ENCODE data around the gene EGLN2.
"Not testable (repeated sequence)": the region's sequence is repeated elsewhere in the genome, so short reads cannot be mapped to it uniquely, and the experiment has no call there.

The EGLN2 gene

DNA sequence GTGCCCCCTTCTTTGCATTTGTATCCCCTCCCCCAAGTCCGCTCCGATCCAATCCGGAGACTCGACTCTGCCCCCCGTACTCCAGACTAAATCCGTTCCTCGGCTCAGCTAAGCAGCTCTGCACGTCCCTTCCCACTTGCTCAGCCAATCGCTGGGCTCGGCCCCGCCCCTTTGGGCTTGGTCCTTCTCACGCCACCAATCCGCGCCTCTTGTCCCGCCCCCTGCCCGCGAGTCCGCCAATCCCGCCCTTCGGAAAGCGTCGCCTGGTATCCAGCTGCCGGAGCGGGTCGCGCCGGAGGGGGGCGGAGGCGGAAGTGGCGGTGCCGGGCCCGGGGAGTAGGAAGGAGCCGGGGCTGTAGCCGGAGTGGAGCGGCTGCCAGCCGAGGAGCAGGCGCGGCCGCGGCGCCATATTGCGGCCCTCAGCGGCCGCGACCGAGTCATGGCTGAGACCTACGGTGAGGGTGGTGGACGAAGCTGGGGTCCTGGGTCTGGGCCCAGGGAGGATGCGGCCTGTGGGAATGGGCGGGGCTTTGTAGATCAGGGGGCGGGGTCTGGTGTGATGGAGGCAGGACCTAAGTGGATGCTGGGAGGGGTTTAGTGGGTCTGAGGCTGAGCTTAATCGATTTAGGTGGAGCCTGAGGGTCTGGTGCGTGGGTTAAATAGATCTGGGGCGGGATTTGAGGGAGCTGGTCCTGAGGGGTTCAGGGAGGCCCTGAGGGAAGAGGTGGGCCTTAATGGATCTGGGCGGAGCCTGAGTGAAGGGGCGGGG, 20.9 kb upstream of the EGLN2 start, which contains the start of gene RAB4B:
TSS of gene RAB4B (plus strand) at position 311 of the 769 bp plus-strand sequence. CDS start at position 440, 129 bp downstream.
- DNase-seq (ENCODE audit: low spot score): peak; percentile 94
- no peak for TF ChIP-seq CTCF (IDR thresholded peaks at IDR 0.05; ENCODE audit: extremely low read depth, missing control alignments)

DNA sequence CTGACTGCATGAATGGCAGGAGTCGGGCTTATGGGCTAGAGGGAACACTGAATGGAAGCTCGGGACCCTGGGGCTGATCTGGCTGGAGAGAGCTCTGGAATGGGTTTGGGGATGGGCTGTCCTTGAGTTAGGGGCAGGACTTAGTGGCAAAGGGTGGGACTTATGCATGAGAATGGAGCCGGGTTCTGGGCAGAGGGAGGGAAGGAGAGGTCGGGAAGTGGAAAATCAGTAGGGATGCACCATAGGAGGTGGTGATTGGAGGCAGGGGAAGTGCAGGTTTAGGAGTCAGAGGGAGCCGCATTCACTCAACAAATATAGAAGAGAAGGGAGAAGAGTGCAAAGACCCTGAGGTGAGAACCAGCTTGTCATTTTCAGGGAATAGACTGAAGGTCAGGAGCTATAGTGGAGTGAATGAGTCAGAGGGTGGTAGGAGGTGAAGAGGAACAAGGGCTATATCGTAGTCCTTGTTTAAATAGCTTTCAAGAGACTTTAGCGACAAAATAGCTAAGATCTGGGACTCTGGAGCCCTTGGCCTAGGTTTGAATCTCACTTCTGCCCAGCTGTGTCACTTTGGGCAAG, 20.2 kb upstream of the EGLN2 start:
- no peak for DNase-seq (ENCODE audit: low spot score)
- TF ChIP-seq CTCF (IDR thresholded peaks at IDR 0.05; ENCODE audit: extremely low read depth, missing control alignments): no peak

DNA sequence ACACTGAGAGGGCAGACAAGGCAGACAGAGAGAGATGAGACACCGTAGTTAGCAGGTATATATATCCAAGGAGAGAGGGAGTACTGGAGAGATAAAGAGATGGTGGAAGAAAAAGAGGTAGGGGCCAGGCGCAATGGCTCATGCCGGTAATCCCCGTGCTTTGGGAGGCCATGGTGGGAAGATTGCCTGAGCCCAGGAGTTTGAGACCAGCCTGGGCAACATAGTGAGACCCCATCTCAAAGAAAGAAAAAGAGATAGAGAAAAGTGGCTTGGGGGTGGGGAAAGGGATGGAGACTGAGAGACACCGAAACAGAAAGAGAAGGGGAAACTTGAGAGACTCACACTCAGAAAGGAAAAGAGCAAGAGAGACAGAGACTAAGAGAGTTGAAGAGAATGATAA, 18.4 kb upstream of the EGLN2 start:
- no peak for TF ChIP-seq CTCF (IDR thresholded peaks at IDR 0.05; ENCODE audit: extremely low read depth, missing control alignments)
- no peak for DNase-seq (ENCODE audit: low spot score)

- no peak for DNase-seq (ENCODE audit: low spot score)
- no peak for TF ChIP-seq CTCF (IDR thresholded peaks at IDR 0.05; ENCODE audit: extremely low read depth, missing control alignments)
These were observed 17.9 kb upstream of the EGLN2 start for GRCh38 chr19:40781140-40781539.

GRCh38 chr19:40783711-40784110, 15.3 kb upstream of the EGLN2 start:
- no peak for DNase-seq (ENCODE audit: low spot score)
- TF ChIP-seq CTCF (IDR thresholded peaks at IDR 0.05; ENCODE audit: extremely low read depth, missing control alignments): no peak

DNA sequence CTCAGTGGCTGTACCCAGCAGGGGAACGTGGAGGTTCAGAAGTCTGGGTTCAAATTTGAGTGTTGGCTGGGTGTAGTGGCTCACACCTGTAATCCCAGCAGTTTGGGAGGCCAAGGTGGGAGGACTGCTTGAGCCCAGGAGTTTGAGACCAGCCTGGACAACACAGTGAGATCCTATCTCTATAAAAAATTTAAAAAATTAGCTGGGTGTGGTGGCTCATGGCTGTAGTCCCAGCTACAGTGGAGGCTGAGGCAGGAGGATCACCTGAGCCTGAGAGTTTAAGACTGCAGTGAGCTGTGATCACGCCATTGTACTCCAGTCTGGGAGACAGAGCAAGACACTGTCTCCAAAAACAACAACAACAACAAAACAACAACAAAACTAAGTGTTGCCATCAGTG, 14.8 kb upstream of the EGLN2 start:
- DNase-seq (ENCODE audit: low spot score): not testable (repeated sequence)

DNA sequence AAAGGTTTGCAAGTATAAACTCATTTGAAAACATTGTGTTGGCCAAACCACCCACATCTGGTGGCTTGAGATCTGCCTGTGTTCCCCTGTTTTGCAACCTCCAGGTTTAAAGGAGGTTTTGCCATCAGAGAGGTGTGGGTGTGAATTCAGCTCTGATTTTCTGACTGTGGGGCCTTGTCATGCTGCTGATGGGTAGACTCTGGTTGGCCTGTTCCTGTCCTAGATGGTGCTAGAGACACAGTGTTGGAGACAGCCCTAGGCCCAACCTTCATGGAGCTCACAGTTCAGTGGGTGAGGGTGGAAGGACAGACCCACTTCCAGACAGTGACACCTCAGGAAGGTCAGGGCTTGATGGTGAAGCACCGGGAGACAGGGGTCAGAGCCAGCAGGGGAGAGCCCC, 13.5 kb upstream of the EGLN2 start:
- TF ChIP-seq CTCF (IDR thresholded peaks at IDR 0.05; ENCODE audit: extremely low read depth, missing control alignments): no peak
- no peak for DNase-seq (ENCODE audit: low spot score)
